Transverse colon (tissue), 4 donors: ENCODE measurements around the gene LRRTM2. TPM values are rescaled to one million over a fixed set of nuclear protein-coding genes. Genes with fewer than 3 reads are reported as not detected.

Experiments used
- DNase-seq: peaks from one replicate; pipeline ENCODE4 v3.0.0-alpha.2; 2019
- H3K27ac ChIP-seq, 4 donors: fragments of 200-600 bp; sonication (generic); 2 replicates each; pipeline ENCODE4 v1.5.1; 2016 to 2018; ENCODE audit warnings: inconsistent platforms in 4 of 4
- H3K27me3 ChIP-seq: fragments of 200-600 bp; sonication (generic); 2 replicates; pipeline ENCODE4 v1.5.1; 2017; ENCODE audit warnings: inconsistent platforms
- H3K36me3 ChIP-seq, 4 donors: fragments of 200-600 bp; sonication (generic); 2 replicates each; pipeline ENCODE4 v1.5.1; 2017 to 2019; ENCODE audit warnings: inconsistent platforms in 4 of 4
- H3K4me1 ChIP-seq, 4 donors: fragments of 200-600 bp; sonication (generic); 2 replicates each; pipeline ENCODE4 v1.5.1; 2017 to 2020; ENCODE audit warnings: inconsistent platforms in 4 of 4
- H3K4me3 ChIP-seq, 4 donors: fragments of 200-600 bp; sonication (generic); 1 replicate in 1 of 4; 2 replicates in 3 of 4; pipeline versions ENCODE4 v1.5.1 to v1.6.1; 2017 to 2019; ENCODE audit warnings: inconsistent platforms in 4 of 4
- H3K9me3 ChIP-seq, 2 donors: fragments of 200-600 bp; sonication (generic); 2 replicates each; pipeline ENCODE4 v1.5.1; 2017 to 2019; ENCODE audit warnings: inconsistent platforms in 2 of 2
- EP300 ChIP-seq: sonication (generic); formaldehyde crosslinking; IDR thresholded peaks from one replicate; pipeline ENCODE4 v1.6.1; 2017; ENCODE audit warnings: antibody characterized with exemption, low read depth
- POLR2A ChIP-seq: fragments of 450-650 bp; IDR thresholded peaks from one replicate; pipeline ENCODE4 v1.6.1; 2016; ENCODE audit warnings: antibody characterized with exemption, mild to moderate bottlenecking, moderate library complexity
- POLR2AphosphoS5 ChIP-seq, 3 donors: sonication (generic); formaldehyde crosslinking; IDR thresholded peaks; one replicate each; pipeline ENCODE4 v1.6.1; 2016; ENCODE audit warnings: antibody characterized with exemption in 3 of 3
- WGBS, 2 donors: methylation state at CpG; one replicate each; pipeline ENCODE4 v1.1.5; 2018; ENCODE audit warnings: low coverage in 1 of 2; 5-methylcytosine and 5-hydroxymethylcytosine counted together
- in situ Hi-C, 4 donors: fragments of 200-750 bp; cut with MboI; loops; one replicate each; pipeline versions ENCODE4 v1.15.0 to v1.15.1; 2017; ENCODE audit warnings: low sequenced_read_pairs in 3 of 4, low pct_ligation_motif_present in 1 of 4, low pct_unique_long_range_greater_than_20kb in 1 of 4
- intact Hi-C: fragments of 100-400 bp; cut with DNase I; formaldehyde crosslinking; loops from one replicate; pipeline ENCODE4 v1.15.1; 2023; ENCODE audit warnings: low total_unique reads
- total RNA-seq, 4 donors: library from RNA; depleted of rRNA; stranded (reverse); fragments of >200 nt; gene quantifications; one replicate each; pipeline ENCODE4 v1.1.0, GENCODE V29; 2016
- TF ChIP-seq, protein P1 (sequence below), 5 experiments: fragments of 200-600 bp in 3 of 5; fragments of 450-650 bp in 2 of 5; sonication (generic) in 3 of 5; IDR thresholded peaks; 1 replicate in 2 of 5; 2 replicates in 3 of 5; pipeline ENCODE4 v1.5.1; 2016 to 2017; ENCODE audit warnings: antibody characterized with exemption in 5 of 5, inconsistent platforms in 3 of 5, mild to moderate bottlenecking in 2 of 5, moderate library complexity in 1 of 5

The LRRTM2 gene
- total RNA-seq, 4 donors from 2014 or later: 0.32 to 1.5 (median 1.1) TPM; not detected in 1

DNA sequence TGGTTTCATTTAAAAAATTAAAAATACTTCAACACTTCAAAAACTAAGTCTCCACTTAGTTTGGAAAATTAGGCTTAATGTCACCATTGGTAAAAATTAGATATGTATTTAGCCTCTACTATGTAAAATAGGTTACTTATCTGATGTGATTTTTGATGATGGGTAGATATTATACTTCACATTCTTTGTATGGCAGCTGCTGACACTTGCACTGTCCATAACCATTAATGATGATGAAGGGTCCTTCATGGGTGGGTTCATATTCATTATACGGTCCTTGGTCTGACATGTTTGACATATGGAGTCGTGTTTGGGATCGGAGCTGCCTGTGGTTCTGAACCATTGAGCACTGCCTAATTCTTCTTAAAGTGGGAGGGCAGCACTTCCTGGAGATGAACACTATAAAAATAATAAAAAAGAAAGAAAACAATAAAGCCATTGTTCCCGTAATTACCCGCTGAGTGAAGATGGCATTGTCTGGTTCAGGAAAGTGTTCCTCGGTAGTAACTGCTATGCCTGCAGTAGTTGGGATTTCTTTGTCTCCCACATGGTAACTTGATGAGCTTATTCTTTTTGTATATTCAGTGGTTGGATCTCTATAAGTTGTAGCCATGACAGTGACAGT is 2.2 kb downstream of the LRRTM2 start:
- intact Hi-C loops: no loop called here
- Histone ChIP-seq H3K36me3 (no peaks in the 10 kb centered on the region), H3K27ac (no peak overlapping the region), H3K4me1 (peaks cover 0 to 27% (median 8%) of the 10 kb centered on the region in 4 donors), H3K27me3 (no peaks in the 10 kb centered on the region), H3K9me3 (no peaks in the 10 kb centered on the region), H3K4me3 (no peak overlapping the region)
- WGBS, 2 donors: 62 to 67% methylated on average over 5 to 6 of the region's 6 CpGs
- in situ Hi-C loops: no loop called here
- no peak for DNase-seq
- TF ChIP-seq EP300 (no peak), POLR2A (no peak), POLR2AphosphoS5 (IDR thresholded peaks at IDR 0.05) (no peak)
- TF ChIP-seq, protein P1, sequence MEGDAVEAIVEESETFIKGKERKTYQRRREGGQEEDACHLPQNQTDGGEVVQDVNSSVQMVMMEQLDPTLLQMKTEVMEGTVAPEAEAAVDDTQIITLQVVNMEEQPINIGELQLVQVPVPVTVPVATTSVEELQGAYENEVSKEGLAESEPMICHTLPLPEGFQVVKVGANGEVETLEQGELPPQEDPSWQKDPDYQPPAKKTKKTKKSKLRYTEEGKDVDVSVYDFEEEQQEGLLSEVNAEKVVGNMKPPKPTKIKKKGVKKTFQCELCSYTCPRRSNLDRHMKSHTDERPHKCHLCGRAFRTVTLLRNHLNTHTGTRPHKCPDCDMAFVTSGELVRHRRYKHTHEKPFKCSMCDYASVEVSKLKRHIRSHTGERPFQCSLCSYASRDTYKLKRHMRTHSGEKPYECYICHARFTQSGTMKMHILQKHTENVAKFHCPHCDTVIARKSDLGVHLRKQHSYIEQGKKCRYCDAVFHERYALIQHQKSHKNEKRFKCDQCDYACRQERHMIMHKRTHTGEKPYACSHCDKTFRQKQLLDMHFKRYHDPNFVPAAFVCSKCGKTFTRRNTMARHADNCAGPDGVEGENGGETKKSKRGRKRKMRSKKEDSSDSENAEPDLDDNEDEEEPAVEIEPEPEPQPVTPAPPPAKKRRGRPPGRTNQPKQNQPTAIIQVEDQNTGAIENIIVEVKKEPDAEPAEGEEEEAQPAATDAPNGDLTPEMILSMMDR (IDR thresholded peaks at IDR 0.05): no peak

DNA sequence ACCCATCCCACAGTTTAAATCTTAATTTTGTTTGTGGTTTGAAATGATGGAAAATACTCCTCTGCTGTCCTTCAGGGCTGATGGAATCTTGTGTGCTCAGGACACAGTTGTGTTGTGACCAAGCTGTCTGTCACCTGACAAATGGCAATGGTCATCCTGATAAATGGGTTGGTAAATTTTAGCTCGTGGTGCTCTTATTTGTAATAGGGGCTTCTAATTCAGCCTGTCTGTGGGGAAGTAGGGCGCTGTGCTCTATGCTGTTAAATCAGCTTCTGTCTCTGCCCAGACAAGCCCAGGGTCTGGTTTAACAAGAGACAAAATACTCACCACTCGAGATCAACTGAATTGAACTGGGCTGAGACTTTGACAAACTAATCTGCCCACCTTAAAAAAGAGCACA is 4.5 kb downstream of the LRRTM2 start:
- H3K4me3 ChIP-seq: no peak overlapping the region
- H3K27ac ChIP-seq: no peak overlapping the region
- no peaks in the 10 kb centered on the region for H3K9me3 ChIP-seq
- in situ Hi-C loops (no loop called here), intact Hi-C loops (no loop called here)
- H3K36me3 ChIP-seq: no peaks in the 10 kb centered on the region
- H3K27me3 ChIP-seq: no peaks in the 10 kb centered on the region
- TF ChIP-seq EP300 (no peak), POLR2AphosphoS5 (IDR thresholded peaks at IDR 0.05) (no peak), POLR2A (no peak)
- TF ChIP-seq, protein P1 (IDR thresholded peaks at IDR 0.05): no peak
- no peak for DNase-seq
- 73% methylated on average over 3 of the region's 3 CpGs; no CpG with 5 or more reads in 1 of the 2 donors for WGBS, 2 donors
- H3K4me1 ChIP-seq: peaks cover 0 to 27% (median 7%) of the 10 kb centered on the region in 4 donors

- Histone ChIP-seq H3K9me3 (no peaks in the 10 kb centered on the region), H3K36me3 (no peaks in the 10 kb centered on the region), H3K4me3 (no peak overlapping the region), H3K27ac (no peak overlapping the region), H3K27me3 (no peaks in the 10 kb centered on the region), H3K4me1 (peaks cover 0 to 27% (median 4%) of the 10 kb centered on the region in 4 donors)
- in situ Hi-C loops (no loop called here), intact Hi-C loops (no loop called here)
- TF ChIP-seq, protein P1 (IDR thresholded peaks at IDR 0.05): no peak
- TF ChIP-seq POLR2AphosphoS5 (IDR thresholded peaks at IDR 0.05) (no peak), EP300 (no peak), POLR2A (no peak)
- no peak for DNase-seq
- 79 to 92% methylated on average over 5 of the region's 5 CpGs for WGBS, 2 donors
Measured at GRCh38 chr5:138869763-138870500, 5.2 kb downstream of the LRRTM2 start.

DNA sequence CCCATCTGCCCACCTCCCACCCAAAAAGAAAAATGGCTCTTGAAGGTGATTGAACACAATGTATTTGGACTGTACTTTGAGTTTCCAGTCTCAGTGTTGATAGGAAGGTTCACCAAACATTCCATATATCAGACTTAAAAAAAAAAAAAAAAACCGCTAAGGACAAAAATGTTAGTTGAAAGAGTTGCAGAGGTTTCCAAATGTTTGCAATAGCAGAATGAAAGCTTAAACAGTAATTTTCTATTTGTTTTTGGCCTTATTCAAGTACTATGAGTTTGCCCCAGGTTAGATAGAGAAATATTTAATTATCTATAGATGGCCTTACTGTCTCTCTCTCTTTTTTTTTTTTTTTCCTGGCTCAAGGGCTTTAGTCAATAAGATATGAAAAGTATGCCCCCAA is 6.1 kb downstream of the LRRTM2 start:
- peaks cover 0 to 19% (median 0%) of the 10 kb centered on the region in 4 donors for H3K4me1 ChIP-seq
- DNase-seq: no peak
- in situ Hi-C loops (no loop called here), intact Hi-C loops (no loop called here)
- WGBS, 2 donors: 82 to 86% methylated on average over 1 of the region's 1 CpG
- H3K27me3 ChIP-seq: no peaks in the 10 kb centered on the region
- H3K27ac ChIP-seq: no peak overlapping the region
- no peak for TF ChIP-seq EP300
- no peak for TF ChIP-seq POLR2A
- TF ChIP-seq, protein P1 (IDR thresholded peaks at IDR 0.05): no peak
- no peak for TF ChIP-seq POLR2AphosphoS5 (IDR thresholded peaks at IDR 0.05)
- no peak overlapping the region for H3K4me3 ChIP-seq
- no peaks in the 10 kb centered on the region for H3K36me3 ChIP-seq
- H3K9me3 ChIP-seq: no peaks in the 10 kb centered on the region
